H9 (cell line): ENCODE results near the gene ZNF521. TPM values are rescaled to one million over a fixed set of nuclear protein-coding genes. Genes with fewer than 3 reads are reported as not detected.

Source experiments
- DNase-seq: peaks from one replicate; pipeline ENCODE4 v3.0.0-alpha.2; 2017
- H2AFZ ChIP-seq: one replicate; pipeline ENCODE4 v1.6.1; 2013; ENCODE audit warnings: mild to moderate bottlenecking, low read length, control low read depth, moderate library complexity
- H2AK5ac ChIP-seq: 2 replicates; pipeline ENCODE4 v1.6.1; 2013; ENCODE audit warnings: low read length, control low read depth, mixed read lengths; ENCODE audit not compliant: insufficient read length
- H2BK120ac ChIP-seq: one replicate; pipeline ENCODE4 v1.6.1; 2013; ENCODE audit warnings: low read depth, mild to moderate bottlenecking, low read length, control low read depth, inconsistent platforms; ENCODE audit not compliant: poor library complexity, severe bottlenecking
- H2BK12ac ChIP-seq: 2 replicates; pipeline ENCODE4 v1.6.1; 2013; ENCODE audit warnings: low read length, control low read depth, mixed read lengths, low read depth; ENCODE audit not compliant: insufficient read length
- H2BK15ac ChIP-seq: 2 replicates; pipeline ENCODE4 v1.6.1; 2013; ENCODE audit warnings: low read depth, low read length, control low read depth
- H2BK20ac ChIP-seq: one replicate; pipeline ENCODE4 v1.6.1; 2013; ENCODE audit warnings: low read depth, mild to moderate bottlenecking, low read length, control low read depth, inconsistent platforms; ENCODE audit not compliant: poor library complexity, severe bottlenecking
- H2BK5ac ChIP-seq: 2 replicates; pipeline ENCODE4 v1.6.1; 2013; ENCODE audit warnings: low read length, control low read depth, mixed read lengths; ENCODE audit not compliant: insufficient read length
- H3K14ac ChIP-seq: 2 replicates; pipeline ENCODE4 v1.6.1; 2013; ENCODE audit warnings: low read length, control low read depth; ENCODE audit not compliant: insufficient read depth
- H3K18ac ChIP-seq: 2 replicates; pipeline ENCODE4 v1.6.1; 2013; ENCODE audit warnings: low read depth, mild to moderate bottlenecking, mixed read lengths, low read length, control low read depth; ENCODE audit not compliant: insufficient read length
- H3K23ac ChIP-seq: 2 replicates; pipeline ENCODE4 v1.6.1; 2013; ENCODE audit warnings: low read length, control low read depth, mixed read lengths, low read depth; ENCODE audit not compliant: insufficient read length
- H3K23me2 ChIP-seq: 2 replicates; pipeline ENCODE4 v1.6.1; 2013; ENCODE audit warnings: low read depth, mild to moderate bottlenecking, mixed read lengths, low read length, control low read depth; ENCODE audit not compliant: insufficient read length, poor library complexity, severe bottlenecking
- H3K27ac ChIP-seq: 2 replicates; pipeline ENCODE4 v1.5.1; 2013; ENCODE audit warnings: low read length, control low read depth, mixed read lengths, low read depth; ENCODE audit not compliant: insufficient read length
- H3K27me3 ChIP-seq: 2 replicates; pipeline ENCODE4 v1.6.1; 2013; ENCODE audit warnings: low read length, control low read depth, inconsistent platforms; ENCODE audit not compliant: insufficient read depth
- H3K4ac ChIP-seq: 2 replicates; pipeline ENCODE4 v1.6.1; 2013; ENCODE audit warnings: low read depth, mild to moderate bottlenecking, control low read depth, inconsistent platforms, low read length, moderate library complexity
- H3K4me1 ChIP-seq: 2 replicates; pipeline ENCODE4 v1.6.1; 2013; ENCODE audit warnings: low read length, control low read depth, inconsistent platforms; ENCODE audit not compliant: insufficient read depth
- H3K4me2 ChIP-seq: 2 replicates; pipeline ENCODE4 v1.6.1; 2013; ENCODE audit warnings: low read length, control low read depth, mixed read lengths; ENCODE audit not compliant: insufficient read length, insufficient read depth
- H3K56ac ChIP-seq: 2 replicates; pipeline ENCODE4 v1.6.1; 2013; ENCODE audit warnings: low read depth, mild to moderate bottlenecking, mixed read lengths, low read length, control low read depth; ENCODE audit not compliant: insufficient read length
- H3K79me1 ChIP-seq: 2 replicates; pipeline ENCODE4 v1.6.1; 2013; ENCODE audit warnings: low read depth, mild to moderate bottlenecking, moderate library complexity, low read length, control low read depth, inconsistent platforms; ENCODE audit not compliant: insufficient read depth, poor library complexity, severe bottlenecking
- H3K79me2 ChIP-seq: 2 replicates; pipeline ENCODE4 v1.6.1; 2013; ENCODE audit warnings: low read length, control low read depth, inconsistent platforms; ENCODE audit not compliant: insufficient read depth
- H3K9ac ChIP-seq: 2 replicates; pipeline ENCODE4 v1.6.1; 2013; ENCODE audit warnings: low read length, control low read depth, mixed read lengths; ENCODE audit not compliant: insufficient read length; ENCODE audit errors: extremely low read depth
- H3K9me3 ChIP-seq: one replicate; pipeline ENCODE4 v1.6.1; 2013; ENCODE audit warnings: low read depth, low read length, inconsistent platforms; ENCODE audit not compliant: control insufficient read depth
- H3T11ph ChIP-seq: one replicate; pipeline ENCODE4 v1.6.1; 2013; ENCODE audit warnings: mild to moderate bottlenecking, low read length, control low read depth, inconsistent platforms
- H4K20me1 ChIP-seq: one replicate; pipeline ENCODE4 v1.6.1; 2013; ENCODE audit not compliant: control insufficient read depth, insufficient read length, insufficient read depth
- H4K5ac ChIP-seq: 2 replicates; pipeline ENCODE4 v1.6.1; 2013; ENCODE audit warnings: low read depth, mild to moderate bottlenecking, mixed read lengths, low read length, control low read depth; ENCODE audit not compliant: insufficient read length
- H4K8ac ChIP-seq: replicated peaks from 2 replicates; pipeline ENCODE4 v1.6.1; 2013; ENCODE audit warnings: low read length, control low read depth, mixed read lengths, low read depth; ENCODE audit not compliant: insufficient read length
- H4K91ac ChIP-seq: 2 replicates; pipeline ENCODE4 v1.6.1; 2013; ENCODE audit warnings: low read depth, mild to moderate bottlenecking, moderate library complexity, mixed read lengths, low read length, control low read depth; ENCODE audit not compliant: insufficient read length
- H3K27ac Mint-ChIP-seq, 3 experiments: 2 replicates in 2 of 3; 3 replicates in 1 of 3; pipeline ENCODE4 v1.8.0; 2020 to 2021; ENCODE audit warnings: mixed read lengths in 3 of 3, mild to moderate bottlenecking in 1 of 3, moderate library complexity in 1 of 3
- H3K27me3 Mint-ChIP-seq: 2 replicates; pipeline ENCODE4 v1.8.0; 2021; ENCODE audit warnings: low read depth, mild to moderate bottlenecking, moderate library complexity, mixed read lengths
- H3K36me3 Mint-ChIP-seq, 3 experiments: 2 replicates in 2 of 3; 3 replicates in 1 of 3; pipeline ENCODE4 v1.8.0; 2020 to 2021; ENCODE audit warnings: low read depth in 3 of 3, mixed read lengths in 3 of 3; ENCODE audit not compliant: insufficient read depth in 1 of 3
- H3K4me1 Mint-ChIP-seq, 2 experiments: 2 replicates each; pipeline ENCODE4 v1.8.0; 2020; ENCODE audit warnings: mixed read lengths in 2 of 2
- H3K4me3 Mint-ChIP-seq, 2 experiments: 2 replicates in 1 of 2; 3 replicates in 1 of 2; pipeline ENCODE4 v1.8.0; 2020 to 2021; ENCODE audit warnings: mild to moderate bottlenecking in 2 of 2, mixed read lengths in 2 of 2, moderate library complexity in 1 of 2
- H3K9me3 Mint-ChIP-seq, 2 experiments: 2 replicates in 1 of 2; 3 replicates in 1 of 2; pipeline ENCODE4 v1.8.0; 2020; ENCODE audit warnings: mild to moderate bottlenecking in 2 of 2, mixed read lengths in 2 of 2, moderate library complexity in 1 of 2
- WGBS: extraction: QIAGEN DNeasy Blood & Tissue Kit; methylation state at CpG from one replicate; pipeline ENCODE4 v1.1.7; 2013; ENCODE audit warnings: missing lambda C conversion rate, low lambda C conversion rate, mixed read lengths; ENCODE audit not compliant: insufficient read length; ENCODE audit errors: extremely low coverage; 5-methylcytosine and 5-hydroxymethylcytosine counted together
- total RNA-seq: library from RNA; stranded (reverse); gene quantifications from 2 replicates; pipeline ENCODE4 v1.2.1, GENCODE V29; 2021
- TF ChIP-seq, protein P1 (sequence below): fragments of 200-600 bp; sonication (generic); conservative IDR thresholded peaks from 3 replicates; pipeline ENCODE4 v1.8.0; 2021; ENCODE audit warnings: antibody characterized with exemption, mild to moderate bottlenecking

ZNF521 gene
- total RNA-seq, 1 experiment from 2014 or later = 3.3 TPM

DNA sequence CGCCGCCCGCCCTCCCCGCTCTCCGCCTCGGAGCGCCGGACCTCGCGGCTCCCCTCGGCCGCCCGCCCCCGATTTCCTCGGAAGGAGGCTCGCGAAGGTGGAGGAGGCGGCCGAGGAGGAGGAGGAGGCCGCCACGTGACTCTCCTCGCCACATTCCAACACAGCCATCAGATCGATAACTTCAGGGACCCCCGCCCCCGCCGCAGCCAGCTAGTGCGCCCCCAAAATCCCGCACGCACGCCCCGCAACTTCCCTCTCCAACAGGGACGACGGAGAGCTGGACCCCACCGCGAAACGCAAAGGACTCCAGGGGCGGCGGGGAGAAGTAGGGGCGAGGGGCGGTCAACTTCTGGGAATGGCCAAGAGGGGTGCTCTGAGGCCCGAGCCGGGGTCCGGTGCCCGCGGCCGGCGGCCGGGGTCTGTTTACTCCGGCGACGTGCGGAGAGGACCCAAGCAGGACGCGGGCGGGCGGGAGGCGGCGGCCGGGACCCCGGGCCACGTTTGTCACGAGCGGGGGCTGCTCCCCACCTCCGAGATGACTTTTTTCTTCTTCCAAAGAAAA lies 2.0 kb downstream of the ZNF521 start:
- Histone ChIP-seq H3K18ac (peak overlapping the region; percentile 20), H2AFZ (no peak overlapping the region), H3K23ac (no peak overlapping the region), H2BK15ac (no peak overlapping the region), H3K9me3 (no peaks in the 10 kb centered on the region), H2BK12ac (no peak overlapping the region), H3K4ac (no peak overlapping the region), H4K8ac (no peak overlapping the region), H2AK5ac (no peak overlapping the region), H2BK5ac (no peak overlapping the region), H3K14ac (no peak overlapping the region), H4K20me1 (no peaks in the 10 kb centered on the region), H3K4me2 (peak overlapping the region; percentile 85), H3K27me3 (peaks cover 10% of the 10 kb centered on the region), H3K27ac (no peak overlapping the region), H2BK20ac (no peak overlapping the region), H3T11ph (no peak overlapping the region), H3K23me2 (peaks cover 11% of the 10 kb centered on the region), H2BK120ac (no peak overlapping the region), H4K91ac (no peak overlapping the region), H3K9ac (peak overlapping the region; percentile 51), H3K4me1 (peaks cover 2% of the 10 kb centered on the region; the same call in 1 of the 2 replicates), H3K56ac (no peak overlapping the region), H3K79me1 (no peaks in the 10 kb centered on the region), H4K5ac (no peak overlapping the region), H3K79me2 (no peaks in the 10 kb centered on the region)
- peak; percentile 41 for DNase-seq
- Mint-ChIP-seq H3K4me1 (peaks cover 12 to 19% of the 10 kb centered on the region in 2 experiments), H3K27me3 (peaks cover 83% of the 10 kb centered on the region), H3K36me3 (no peaks in the 10 kb centered on the region; a peak in 1 of 7 replicates), H3K9me3 (no peaks in the 10 kb centered on the region; a peak in 1 of 5 replicates), H3K27ac (peak overlapping the region in 2 of 3 experiments; percentile 67 to 85; a peak in 3 of 7 replicates), H3K4me3 (peak overlapping the region; percentile 81 to 99)
- no CpG with 5 or more reads among the region's 64 CpGs for WGBS
- TF ChIP-seq, protein P1, sequence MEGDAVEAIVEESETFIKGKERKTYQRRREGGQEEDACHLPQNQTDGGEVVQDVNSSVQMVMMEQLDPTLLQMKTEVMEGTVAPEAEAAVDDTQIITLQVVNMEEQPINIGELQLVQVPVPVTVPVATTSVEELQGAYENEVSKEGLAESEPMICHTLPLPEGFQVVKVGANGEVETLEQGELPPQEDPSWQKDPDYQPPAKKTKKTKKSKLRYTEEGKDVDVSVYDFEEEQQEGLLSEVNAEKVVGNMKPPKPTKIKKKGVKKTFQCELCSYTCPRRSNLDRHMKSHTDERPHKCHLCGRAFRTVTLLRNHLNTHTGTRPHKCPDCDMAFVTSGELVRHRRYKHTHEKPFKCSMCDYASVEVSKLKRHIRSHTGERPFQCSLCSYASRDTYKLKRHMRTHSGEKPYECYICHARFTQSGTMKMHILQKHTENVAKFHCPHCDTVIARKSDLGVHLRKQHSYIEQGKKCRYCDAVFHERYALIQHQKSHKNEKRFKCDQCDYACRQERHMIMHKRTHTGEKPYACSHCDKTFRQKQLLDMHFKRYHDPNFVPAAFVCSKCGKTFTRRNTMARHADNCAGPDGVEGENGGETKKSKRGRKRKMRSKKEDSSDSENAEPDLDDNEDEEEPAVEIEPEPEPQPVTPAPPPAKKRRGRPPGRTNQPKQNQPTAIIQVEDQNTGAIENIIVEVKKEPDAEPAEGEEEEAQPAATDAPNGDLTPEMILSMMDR = no peak
